H1 (cell line): ENCODE measurements around the gene CACNA1E. TPM values are rescaled to one million over a fixed set of nuclear protein-coding genes. Genes with fewer than 3 reads are reported as not detected.

ENCODE experiments used
- CTCF ChIA-PET: fragments of 300-600 bp; sonication (Branson Sonifier 250); formaldehyde crosslinking; loops from one replicate; lab custom pipeline; 2021; ENCODE audit not compliant: partially characterized antibody; lab: Charles Lee
- POLR2A ChIA-PET: fragments of 300-600 bp; sonication (Branson Sonifier 250); formaldehyde crosslinking; loops from one replicate; lab custom pipeline; 2021; ENCODE audit warnings: inconsistent platforms; ENCODE audit not compliant: partially characterized antibody; lab: Charles Lee
- DNase-seq, 2 experiments: peaks; one replicate each; pipeline versions ENCODE4 v3.0.0 to v3.0.0-alpha.2; 2010 to 2022; ENCODE audit warnings: low spot score in 2 of 2, low read depth in 1 of 2, mixed read lengths in 1 of 2
- FAIRE-seq: peaks from 2 replicates; lab custom pipeline; 2011; peaks lifted over from hg19 to GRCh38; lab: Jason Lieb, UNC
- H2AFZ ChIP-seq: 2 replicates; pipeline ENCODE4 v1.8.1; 2012; ENCODE audit warnings: low read length, inconsistent platforms
- H2AK5ac ChIP-seq: 2 replicates; pipeline ENCODE4 v1.6.1; 2013; ENCODE audit warnings: low read depth, low read length
- H2BK120ac ChIP-seq: replicated peaks from 2 replicates; pipeline ENCODE3; 2013; ENCODE audit warnings: low read depth, low read length, inconsistent platforms
- H2BK12ac ChIP-seq: 2 replicates; pipeline ENCODE4 v1.6.1; 2013; ENCODE audit warnings: low read depth, low read length
- H2BK15ac ChIP-seq: 2 replicates; pipeline ENCODE4 v1.6.1; 2013; ENCODE audit warnings: low read length
- H2BK20ac ChIP-seq: 2 replicates; pipeline ENCODE4 v1.6.1; 2013; ENCODE audit warnings: low read length
- H2BK5ac ChIP-seq: 2 replicates; pipeline ENCODE4 v1.6.1; 2013; ENCODE audit warnings: low read depth, low read length
- H3K14ac ChIP-seq: 2 replicates; pipeline ENCODE4 v1.6.1; 2013; ENCODE audit warnings: inconsistent platforms; ENCODE audit not compliant: insufficient read length
- H3K18ac ChIP-seq: 2 replicates; pipeline ENCODE4 v1.6.1; 2013; ENCODE audit warnings: low read length; ENCODE audit errors: extremely low read depth
- H3K23ac ChIP-seq: 2 replicates; pipeline ENCODE4 v1.6.1; 2013; ENCODE audit warnings: inconsistent platforms; ENCODE audit not compliant: insufficient read length
- H3K23me2 ChIP-seq: 2 replicates; pipeline ENCODE4 v1.6.1; 2013; ENCODE audit warnings: low read depth, low read length
- H3K27ac ChIP-seq: 2 replicates; pipeline ENCODE4 v1.6.1; 2011; ENCODE audit warnings: low read depth, low read length, inconsistent platforms
- H3K27me3 ChIP-seq, 4 experiments: replicated peaks in 1 of 4; 1 replicate in 1 of 4; 2 replicates in 3 of 4; pipeline versions ENCODE4 v1.6.1 to v1.8.1; 2011 to 2013; ENCODE audit warnings: low read length in 3 of 4, mild to moderate bottlenecking in 3 of 4, inconsistent platforms in 2 of 4, mixed read lengths in 2 of 4, moderate library complexity in 1 of 4; ENCODE audit not compliant: control insufficient read depth in 3 of 4, insufficient read depth in 3 of 4; ENCODE audit errors: extremely low read depth in 1 of 4
- H3K36me3 ChIP-seq, 4 experiments: 2 replicates each; pipeline versions ENCODE4 v1.6.1 to v1.8.1; 2011 to 2013; ENCODE audit warnings: mild to moderate bottlenecking in 4 of 4, low read length in 3 of 4, moderate library complexity in 2 of 4, control low read depth in 1 of 4, inconsistent platforms in 1 of 4; ENCODE audit not compliant: insufficient read depth in 4 of 4, control insufficient read depth in 2 of 4
- H3K4ac ChIP-seq: replicated peaks from 2 replicates; pipeline ENCODE3; 2013; ENCODE audit warnings: low read length, low read depth, mixed read lengths, inconsistent platforms; ENCODE audit not compliant: insufficient read length
- H3K4me1 ChIP-seq, 4 experiments: replicated peaks in 1 of 4; 1 replicate in 1 of 4; 2 replicates in 3 of 4; pipeline versions ENCODE4 v1.6.1 to v1.8.1; 2011 to 2013; ENCODE audit warnings: low read length in 3 of 4, inconsistent platforms in 2 of 4, mixed read lengths in 1 of 4; ENCODE audit not compliant: insufficient read depth in 4 of 4, control insufficient read depth in 3 of 4
- H3K4me2 ChIP-seq, 2 experiments: 2 replicates each; pipeline versions ENCODE4 v1.6.1 to v1.8.1; 2011 to 2013; ENCODE audit warnings: low read depth in 2 of 2, low read length in 2 of 2, control low read depth in 1 of 2, inconsistent platforms in 1 of 2, mild to moderate bottlenecking in 1 of 2; ENCODE audit not compliant: insufficient read depth in 1 of 2
- H3K4me3 ChIP-seq, 4 experiments: fragments of 200-600, 300-600 bp in 1 of 4; sonication (generic), shearing (Covaris generic), sonication (Bioruptor Twin) in 1 of 4; 2 replicates each; pipeline versions ENCODE4 v1.5.1 to v1.8.1; 2011 to 2016; ENCODE audit warnings: low read length in 4 of 4, low read depth in 3 of 4, control low read depth in 2 of 4, inconsistent platforms in 2 of 4, mild to moderate bottlenecking in 2 of 4, mixed read lengths in 1 of 4, moderate library complexity in 1 of 4; ENCODE audit not compliant: insufficient read depth in 2 of 4; ENCODE audit errors: extremely low read depth in 1 of 4
- H3K56ac ChIP-seq: replicated peaks from 2 replicates; pipeline ENCODE3; 2013; ENCODE audit warnings: low read depth, mild to moderate bottlenecking, mixed read lengths, low read length, inconsistent platforms; ENCODE audit not compliant: insufficient read length
- H3K79me1 ChIP-seq: 2 replicates; pipeline ENCODE4 v1.6.1; 2013; ENCODE audit warnings: low read depth, low read length, control low read depth
- H3K79me2 ChIP-seq, 2 experiments: 2 replicates each; pipeline versions ENCODE4 v1.6.1 to v1.8.1; 2012 to 2013; ENCODE audit warnings: low read length in 2 of 2, mild to moderate bottlenecking in 2 of 2, inconsistent platforms in 1 of 2; ENCODE audit not compliant: insufficient read depth in 2 of 2, control insufficient read depth in 1 of 2
- H3K9ac ChIP-seq, 4 experiments: replicated peaks in 1 of 4; 1 replicate in 1 of 4; 2 replicates in 3 of 4; pipeline versions ENCODE4 v1.6.1 to v1.8.1; 2011 to 2013; ENCODE audit warnings: low read depth in 3 of 4, low read length in 3 of 4, control low read depth in 2 of 4, mild to moderate bottlenecking in 2 of 4, moderate library complexity in 2 of 4, inconsistent platforms in 1 of 4; ENCODE audit errors: extremely low read depth in 1 of 4
- H3K9me3 ChIP-seq, 2 experiments: 2 replicates each; pipeline versions ENCODE4 v1.6.1 to v1.8.1; 2012 to 2013; ENCODE audit warnings: mild to moderate bottlenecking in 2 of 2, moderate library complexity in 2 of 2, control low read depth in 1 of 2, inconsistent platforms in 1 of 2, low read depth in 1 of 2, low read length in 1 of 2, mixed read lengths in 1 of 2; ENCODE audit not compliant: insufficient read depth in 2 of 2
- H4K20me1 ChIP-seq, 2 experiments: replicated peaks in 1 of 2; 2 replicates each; pipeline versions ENCODE3 to v1.8.1; 2011 to 2013; ENCODE audit warnings: inconsistent platforms in 2 of 2, low read length in 2 of 2, mild to moderate bottlenecking in 1 of 2; ENCODE audit not compliant: insufficient read depth in 2 of 2, control insufficient read depth in 1 of 2
- H4K5ac ChIP-seq: 2 replicates; pipeline ENCODE4 v1.6.1; 2013; ENCODE audit warnings: low read length, low read depth, mixed read lengths, inconsistent platforms; ENCODE audit not compliant: insufficient read length
- H4K8ac ChIP-seq: 2 replicates; pipeline ENCODE4 v1.8.0; 2013; ENCODE audit warnings: mild to moderate bottlenecking, moderate library complexity, low read length, inconsistent platforms; ENCODE audit not compliant: insufficient read depth; ENCODE audit errors: extremely low read depth
- H4K91ac ChIP-seq: replicated peaks from 2 replicates; pipeline ENCODE3; 2013; ENCODE audit warnings: low read length, mixed read lengths, inconsistent platforms; ENCODE audit not compliant: insufficient read length
- BACH1 ChIP-seq: IDR thresholded peaks from 2 replicates; pipeline ENCODE4 v1.6.1; 2012; ENCODE audit warnings: low read length, improper control_type of control experiment
- CTCF ChIP-seq, 3 experiments: IDR thresholded peaks; 1 replicate in 2 of 3; 2 replicates in 1 of 3; pipeline versions ENCODE4 v1.5.1 to v1.6.1; 2011; ENCODE audit warnings: low read length in 3 of 3, mild to moderate bottlenecking in 3 of 3, inconsistent platforms in 2 of 3, low read depth in 1 of 3, moderate library complexity in 1 of 3; ENCODE audit not compliant: insufficient read depth in 1 of 3; ENCODE audit errors: control extremely low read depth in 1 of 3
- JUN ChIP-seq: IDR thresholded peaks from 2 replicates; pipeline ENCODE4 v1.6.1; 2011; ENCODE audit warnings: low read depth, mild to moderate bottlenecking, improper control_type of control experiment, low read length
- KDM5A ChIP-seq: fragments of 200-600 bp; IDR thresholded peaks from 2 replicates; pipeline ENCODE4 v1.7.1; 2012; ENCODE audit warnings: mild to moderate bottlenecking, low read length, inconsistent platforms, mixed read lengths
- NANOG ChIP-seq: IDR thresholded peaks from 2 replicates; pipeline ENCODE4 v1.6.1; 2011; ENCODE audit warnings: low read length, low read depth, mild to moderate bottlenecking, inconsistent platforms; ENCODE audit not compliant: insufficient read depth, poor library complexity, severe bottlenecking
- POLR2A ChIP-seq, 2 experiments: IDR thresholded peaks; 1 replicate in 1 of 2; 2 replicates in 1 of 2; pipeline ENCODE4 v1.6.1; 2011; ENCODE audit warnings: low read depth in 2 of 2, low read length in 2 of 2, mild to moderate bottlenecking in 2 of 2; ENCODE audit errors: control extremely low read depth in 1 of 2
- RFX5 ChIP-seq: IDR thresholded peaks from 2 replicates; pipeline ENCODE4 v1.6.1; 2011; ENCODE audit warnings: low read depth, low read length, improper control_type of control experiment, borderline replicate concordance
- SRF ChIP-seq: IDR thresholded peaks from 2 replicates; pipeline ENCODE4 v1.6.1; 2011; ENCODE audit warnings: mild to moderate bottlenecking, low read depth, low read length, moderate library complexity
- TBP ChIP-seq: IDR thresholded peaks from 2 replicates; pipeline ENCODE4 v1.6.1; 2011; ENCODE audit warnings: low read depth, low read length, improper control_type of control experiment
- TCF12 ChIP-seq: IDR thresholded peaks from 2 replicates; pipeline ENCODE4 v1.6.1; 2011; ENCODE audit warnings: low read depth, mild to moderate bottlenecking, low read length
- WGBS, 2 experiments: shearing (Covaris generic) in 1 of 2; methylation state at CpG; one replicate each; pipeline versions ENCODE4 v1.1.6 to v1.1.7; 2013 to 2015; ENCODE audit warnings: low lambda C conversion rate in 2 of 2, mixed read lengths in 2 of 2, inconsistent platforms in 1 of 2, low coverage in 1 of 2, missing lambda C conversion rate in 1 of 2; ENCODE audit not compliant: insufficient replicate concordance in 2 of 2, insufficient coverage in 1 of 2, insufficient read length in 1 of 2; ENCODE audit errors: extremely low coverage in 1 of 2, missing lambda C conversion rate in 1 of 2; 5-methylcytosine and 5-hydroxymethylcytosine counted together
- polyA plus RNA-seq, 7 experiments: library from polyadenylated mRNA; depleted of rRNA in 3 of 7; stranded (reverse) in 5 of 7; unstranded in 2 of 7; fragments of >200 nt in 5 of 7; fragments of 200-250 nt in 2 of 7; gene quantifications; 1 replicate in 5 of 7; 2 replicates in 1 of 7; 4 replicates in 1 of 7; pipeline versions ENCODE4 v1.2.1 to v1.2.3, GENCODE V29; 2011 to 2013; ENCODE audit warnings: missing spikeins in 2 of 7, mixed read lengths in 2 of 7
- total RNA-seq: library from RNA; stranded (reverse); fragmentation: NEBNext Ultra II Directional; extraction: Animal tissue kit (Norgen Biotek cat#: 25700); gene quantifications from 2 replicates; pipeline ENCODE4 v1.2.1, GENCODE V29; 2021
- TF ChIP-seq, protein P1 (sequence below): IDR thresholded peaks from 2 replicates; pipeline ENCODE4 v1.6.1; 2012; ENCODE audit warnings: inconsistent platforms
- TF ChIP-seq, protein P2 (sequence below): IDR thresholded peaks from 2 replicates; pipeline ENCODE4 v1.6.1; 2011; ENCODE audit warnings: low read depth, mild to moderate bottlenecking, low read length; ENCODE audit not compliant: insufficient read depth

Gene CACNA1E
- total and polyA plus RNA-seq, 2 of the 8 experiments (the other 6 are each of a cell fraction or from before 2014, with no cell fraction given) = 0.98 to 1.3 TPM

- ChIA-PET CTCF (interaction anchor here (0.7 to 1.1 kb wide), 3 partner anchors 42 to 555 kb away, joined by 3 read pairs; no protein-coding TSS in a partner anchor), POLR2A (no interaction called here)
- Histone ChIP-seq H3K9me3 (no peaks in the 10 kb centered on the region), H2BK15ac (no peak overlapping the region), H2BK12ac (no peak overlapping the region), H2AFZ (no peak overlapping the region), H3K27ac (no peak overlapping the region), H4K91ac (no peak overlapping the region), H2BK5ac (no peak overlapping the region), H3K4me3 (no peak overlapping the region), H3K36me3 (no peaks in the 10 kb centered on the region), H3K4me1 (no peaks in the 10 kb centered on the region), H2BK120ac (no peak overlapping the region), H3K18ac (no peak overlapping the region), H4K8ac (no peak overlapping the region), H3K27me3 (no peaks in the 10 kb centered on the region), H2AK5ac (no peak overlapping the region), H3K4ac (no peak overlapping the region), H2BK20ac (no peak overlapping the region), H3K79me2 (no peaks in the 10 kb centered on the region), H3K23ac (no peak overlapping the region), H4K20me1 (no peaks in the 10 kb centered on the region), H3K4me2 (no peak overlapping the region), H3K23me2 (no peaks in the 10 kb centered on the region), H3K79me1 (no peaks in the 10 kb centered on the region), H3K14ac (no peak overlapping the region), H4K5ac (no peak overlapping the region), H3K9ac (no peak overlapping the region), H3K56ac (no peak overlapping the region)
- DNase-seq (no peak), FAIRE-seq (no peak)
- WGBS, 2 experiments = 69% methylated on average over 1 of the region's 1 CpG; no CpG with 5 or more reads in 1 of the 2 experiments
- TF ChIP-seq, protein P1, sequence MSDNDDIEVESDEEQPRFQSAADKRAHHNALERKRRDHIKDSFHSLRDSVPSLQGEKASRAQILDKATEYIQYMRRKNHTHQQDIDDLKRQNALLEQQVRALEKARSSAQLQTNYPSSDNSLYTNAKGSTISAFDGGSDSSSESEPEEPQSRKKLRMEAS = no peak
- TF ChIP-seq SRF (no peak), JUN (no peak), TCF12 (no peak), BACH1 (no peak), POLR2A (IDR thresholded peaks at IDR 0.05; ENCODE audit: control extremely low read depth in 1 of 2, low read depth in 2 of 2, low read length in 2 of 2) (no peak), TBP (no peak), CTCF (IDR thresholded peaks at IDR 0.05; ENCODE audit: control extremely low read depth in 1 of 3, insufficient read depth in 1 of 3, low read depth in 1 of 3, low read length in 3 of 3) (no peak), KDM5A (no peak), NANOG (no peak), RFX5 (no peak)
- TF ChIP-seq, protein P2, sequence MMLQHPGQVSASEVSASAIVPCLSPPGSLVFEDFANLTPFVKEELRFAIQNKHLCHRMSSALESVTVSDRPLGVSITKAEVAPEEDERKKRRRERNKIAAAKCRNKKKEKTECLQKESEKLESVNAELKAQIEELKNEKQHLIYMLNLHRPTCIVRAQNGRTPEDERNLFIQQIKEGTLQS = no peak
These were observed 151.8 kb downstream of the CACNA1E start for GRCh38 chr1:181635110-181635509.
